Posterior vena cava (tissue), 2 donors: ENCODE measurements around the gene SLC27A1. TPM values are rescaled to one million over a fixed set of nuclear protein-coding genes. Genes with fewer than 3 reads are reported as not detected.
A peak's percentile ranks its signal among the peaks of the same experiment; 100 is the strongest.
"Not testable (repeated sequence)": the region's sequence is repeated elsewhere in the genome, so short reads cannot be mapped to it uniquely, and the experiment has no call there.

Experiments
- DNase-seq: peaks from one replicate; pipeline ENCODE4 v3.0.0-alpha.2; 2020; ENCODE audit warnings: low spot score
- intact Hi-C, 2 donors: fragments of 100-400 bp; cut with DNase I; formaldehyde crosslinking; loops; one replicate each; pipeline versions ENCODE4 v1.14.1 to v1.14.2; 2022 to 2023
- total RNA-seq, 2 donors: library from RNA; stranded (reverse); fragmentation: NEBNext Ultra II Directional; extraction: Animal tissue kit (Norgen Biotek cat#: 25700); gene quantifications; one replicate each; pipeline ENCODE4 v1.2.1, GENCODE V29; 2021
- donor health status: DM: yes; HTN: yes; CAD: no.
- donor health status: DM: yes; HTN: yes; CAD: no.

Gene SLC27A1
- total RNA-seq, 2 donors from 2014 or later: 11.1 to 14.4 TPM

DNA sequence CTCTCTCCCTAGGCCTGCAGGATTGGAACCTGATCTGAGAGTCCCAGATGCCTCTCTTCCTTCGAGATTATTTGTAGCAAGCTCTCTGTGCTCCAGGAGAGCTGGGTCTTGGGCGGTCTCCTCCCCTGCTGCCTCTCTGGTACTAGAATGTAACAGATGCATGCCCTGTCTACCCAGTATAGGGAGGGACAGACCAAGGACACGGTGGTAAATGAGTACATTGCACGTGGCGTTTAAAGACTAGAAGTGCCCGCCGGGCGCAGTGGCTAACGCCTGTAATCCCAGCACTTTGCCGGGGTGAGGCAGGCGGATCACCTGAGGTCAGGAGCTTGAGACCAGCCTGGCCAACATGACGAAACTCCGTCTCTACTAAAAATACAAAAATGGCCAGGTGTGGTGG, 11.7 kb downstream of the SLC27A1 start:
- intact Hi-C loops: no loop called here
- no peak for DNase-seq

DNA sequence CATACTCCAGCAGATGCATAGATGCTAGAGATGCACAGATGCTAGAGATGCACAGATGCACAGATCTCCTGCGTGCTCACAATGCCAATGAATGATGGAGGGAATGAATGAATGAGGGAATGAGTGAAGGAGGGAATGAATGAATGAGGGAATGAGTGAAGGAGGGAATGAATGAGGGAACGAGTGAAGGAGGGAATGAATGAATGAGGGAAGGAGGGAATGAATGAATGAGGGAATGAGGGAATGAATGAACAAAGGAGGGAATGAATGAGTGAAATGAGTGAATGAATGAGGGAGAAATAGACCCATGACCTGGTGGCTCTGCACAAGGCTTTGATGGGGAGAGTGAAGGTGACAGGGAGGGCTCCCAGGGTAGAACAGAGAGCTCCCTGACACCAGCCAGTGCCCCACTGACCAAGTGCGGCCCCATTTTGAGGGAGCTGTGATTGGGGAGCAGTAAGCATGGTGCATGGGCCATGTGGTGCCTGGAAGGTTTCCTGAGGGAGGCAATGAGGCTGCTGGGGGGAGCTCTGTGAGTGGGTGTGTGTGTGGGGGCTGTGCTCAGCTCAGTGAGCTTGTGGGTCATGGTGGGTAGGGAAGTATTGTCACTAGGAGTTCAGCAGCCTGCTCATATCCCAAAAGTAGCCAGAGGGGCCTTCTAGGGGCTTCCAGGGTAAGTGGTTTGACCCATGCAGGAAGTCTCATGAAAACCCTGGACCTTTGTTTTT, 12.7 kb downstream of the SLC27A1 start:
- intact Hi-C loops: no loop called here
- no peak for DNase-seq

DNA sequence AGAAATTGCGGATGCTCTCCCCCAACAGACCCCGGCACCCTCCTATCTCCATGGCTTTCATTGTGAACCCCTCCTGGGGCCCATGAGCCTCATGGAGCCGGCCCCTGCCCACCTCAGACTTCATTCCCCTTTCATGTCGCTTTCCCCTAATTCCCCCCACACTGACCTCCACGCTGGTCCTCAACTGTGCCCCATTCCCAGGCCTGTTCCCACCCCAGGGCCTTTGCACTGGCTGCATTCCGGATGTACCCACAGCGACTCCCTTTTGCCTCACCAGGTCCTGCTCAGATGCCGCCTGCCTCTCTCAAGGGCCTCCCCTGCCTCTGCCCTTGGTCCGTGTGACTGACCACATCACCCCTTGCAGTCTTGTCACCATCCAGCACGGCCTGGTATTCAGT, 13.3 kb downstream of the SLC27A1 start:
- intact Hi-C loops: no loop called here
- DNase-seq: no peak

DNA sequence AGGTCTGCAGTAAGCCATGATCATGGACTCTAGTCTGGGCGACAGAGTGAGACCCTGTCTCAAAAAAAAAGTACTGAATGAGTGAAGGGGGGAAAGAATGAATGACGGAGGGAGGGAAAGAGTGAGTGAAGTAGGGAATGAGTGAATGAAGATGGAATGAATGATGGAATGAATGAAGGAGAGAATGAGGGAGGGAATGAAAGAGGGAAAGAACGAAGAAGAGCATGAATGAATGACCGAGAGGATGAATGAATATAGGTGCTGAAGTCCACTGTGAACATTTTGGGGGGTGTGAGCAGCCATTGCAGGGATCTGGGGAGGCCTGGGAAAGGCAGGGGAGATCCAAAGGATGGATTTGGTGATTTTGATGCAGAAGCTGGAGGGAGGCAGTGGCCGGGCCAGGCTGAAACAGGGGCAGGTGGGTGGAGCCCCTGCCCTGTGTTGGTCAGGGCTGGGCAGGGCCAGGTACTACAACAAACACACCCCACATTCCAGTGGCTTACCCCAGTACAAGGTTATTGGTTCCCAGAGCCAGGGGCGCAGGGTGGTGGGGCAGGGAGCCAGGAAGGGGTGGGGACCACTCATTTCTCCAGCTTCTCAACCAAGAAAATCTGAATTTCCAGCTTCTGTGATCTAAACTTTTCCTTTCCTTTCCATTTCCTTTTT, 14.3 kb downstream of the SLC27A1 start:
- no peak for DNase-seq
- intact Hi-C loops: no loop called here

DNA sequence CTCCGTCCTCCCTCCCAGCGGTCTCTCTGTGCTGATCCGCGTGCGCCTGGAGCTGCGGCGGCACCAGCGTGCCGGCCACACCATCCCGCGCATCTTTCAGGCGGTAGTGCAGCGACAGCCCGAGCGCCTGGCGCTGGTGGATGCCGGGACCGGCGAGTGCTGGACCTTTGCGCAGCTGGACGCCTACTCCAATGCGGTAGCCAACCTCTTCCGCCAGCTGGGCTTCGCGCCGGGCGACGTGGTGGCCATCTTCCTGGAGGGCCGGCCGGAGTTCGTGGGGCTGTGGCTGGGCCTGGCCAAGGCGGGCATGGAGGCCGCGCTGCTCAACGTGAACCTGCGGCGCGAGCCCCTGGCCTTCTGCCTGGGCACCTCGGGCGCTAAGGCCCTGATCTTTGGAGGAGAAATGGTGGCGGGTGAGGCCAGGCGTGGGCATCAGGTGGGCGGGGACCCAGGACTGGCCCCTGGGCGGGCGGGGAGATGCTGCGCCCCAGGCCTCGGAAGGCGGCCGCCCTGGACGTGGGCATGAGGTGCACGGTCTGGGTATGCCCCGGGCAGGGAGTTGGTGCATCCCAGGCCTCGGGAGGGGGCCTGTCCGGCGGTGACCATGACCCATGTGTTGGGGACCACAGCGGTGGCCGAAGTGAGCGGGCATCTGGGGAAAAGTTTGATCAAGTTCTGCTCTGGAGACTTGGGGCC, 16.4 kb downstream of the SLC27A1 start:
- intact Hi-C loops: no loop called here
- DNase-seq: no peak

DNA sequence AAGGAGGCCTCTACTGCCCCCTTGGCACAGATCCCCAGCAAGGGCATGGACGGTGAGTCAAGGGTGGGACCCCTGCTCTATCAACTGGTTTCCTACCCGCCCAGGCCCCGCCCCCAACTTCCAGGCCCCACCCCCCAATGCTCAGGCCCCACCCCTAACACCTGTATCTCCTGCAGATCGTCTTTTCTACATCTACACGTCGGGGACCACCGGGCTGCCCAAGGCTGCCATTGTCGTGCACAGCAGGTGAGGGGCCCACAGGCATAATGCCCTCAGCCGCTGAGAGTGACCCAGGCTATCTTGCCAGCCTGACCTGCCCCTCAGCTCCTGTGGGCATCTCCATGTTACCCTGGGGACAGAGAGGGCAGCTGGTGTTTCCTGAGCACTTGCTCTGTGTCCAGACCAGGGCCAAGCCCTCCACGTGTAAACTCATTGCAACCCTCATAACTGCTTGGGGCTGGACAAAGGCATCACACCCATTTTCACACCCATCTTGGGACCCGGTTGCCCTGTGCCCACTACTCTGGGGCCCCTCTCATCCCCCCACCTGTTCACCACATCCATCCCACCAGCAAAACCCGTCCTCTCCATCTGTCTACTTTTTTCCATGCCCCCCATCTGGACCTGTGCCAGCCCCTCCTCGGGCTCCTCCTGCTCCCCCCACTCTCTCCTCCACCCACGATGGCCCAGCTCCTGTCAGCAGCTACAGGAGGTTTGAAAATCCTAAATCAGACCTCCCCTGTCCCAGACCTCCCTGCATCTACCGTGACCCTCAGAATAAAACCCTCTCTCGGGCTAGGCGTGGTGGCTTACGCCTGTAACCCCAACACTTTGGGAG, 17.2 kb downstream of the SLC27A1 start:
- no peak for DNase-seq
- intact Hi-C loops: no loop called here

DNA sequence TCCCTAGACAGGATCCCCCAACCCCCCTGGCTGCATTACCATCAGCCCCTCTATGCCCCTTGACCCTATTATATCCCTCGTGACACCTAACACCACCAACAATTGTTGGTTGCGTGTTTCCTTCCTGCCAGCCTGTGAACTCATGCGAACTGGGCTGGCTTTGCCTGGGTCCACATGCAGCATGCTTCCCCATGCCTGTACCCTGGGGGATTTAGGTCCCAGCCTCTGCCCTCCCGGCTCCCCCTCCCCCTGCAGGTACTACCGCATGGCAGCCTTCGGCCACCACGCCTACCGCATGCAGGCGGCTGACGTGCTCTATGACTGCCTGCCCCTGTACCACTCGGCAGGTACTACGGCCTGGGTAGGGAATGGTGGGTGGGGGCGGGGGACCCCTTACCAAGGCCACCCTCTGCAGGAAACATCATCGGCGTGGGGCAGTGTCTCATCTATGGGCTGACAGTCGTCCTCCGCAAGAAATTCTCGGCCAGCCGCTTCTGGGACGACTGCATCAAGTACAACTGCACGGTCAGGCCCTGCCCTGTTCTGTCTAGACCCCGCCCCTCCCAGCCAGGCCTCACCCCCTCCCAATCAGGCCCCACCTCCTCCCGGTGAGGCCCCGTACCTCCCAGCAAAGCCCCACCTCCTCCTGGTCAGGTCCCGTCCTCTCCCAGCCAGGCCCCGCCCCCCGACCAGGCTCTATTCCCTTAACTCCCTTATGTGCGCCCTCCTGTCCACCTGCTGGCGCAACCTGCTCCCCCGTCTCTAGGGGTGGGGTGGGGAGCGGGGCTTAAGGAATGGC, 18.5 kb downstream of the SLC27A1 start:
- intact Hi-C loops: no loop called here
- no peak for DNase-seq

DNA sequence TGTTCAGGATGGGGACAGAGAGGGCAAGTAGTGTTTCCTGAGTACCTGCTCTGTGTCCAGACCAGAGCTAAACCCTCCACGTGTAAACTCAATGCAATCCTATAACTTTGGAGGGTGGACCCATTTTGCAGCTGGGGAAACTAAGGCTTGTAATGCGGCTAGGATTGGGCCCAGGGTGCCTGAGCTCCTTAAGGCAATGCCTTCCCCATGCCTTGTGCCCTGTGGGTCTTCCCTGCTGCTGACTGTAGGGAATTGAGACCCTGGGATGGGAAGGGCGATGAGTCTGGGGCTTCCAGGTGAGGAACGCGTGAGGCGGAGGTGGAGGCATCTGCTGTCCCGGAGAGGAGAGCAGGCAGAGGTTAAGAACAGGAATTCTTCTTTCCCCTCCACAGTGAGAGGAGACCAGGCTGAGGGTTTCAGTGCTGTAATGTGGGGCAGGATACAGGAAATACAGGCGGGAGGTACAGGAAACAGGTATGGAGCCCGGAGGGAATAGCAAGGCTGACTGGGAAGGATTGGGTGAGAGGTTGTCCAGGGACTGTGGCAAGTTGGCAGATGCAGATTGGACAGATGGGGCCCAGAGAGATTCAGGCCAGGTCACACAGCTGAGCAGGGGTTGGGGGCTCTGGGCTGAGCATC, 19.2 kb downstream of the SLC27A1 start:
- intact Hi-C loops: no loop called here

DNA sequence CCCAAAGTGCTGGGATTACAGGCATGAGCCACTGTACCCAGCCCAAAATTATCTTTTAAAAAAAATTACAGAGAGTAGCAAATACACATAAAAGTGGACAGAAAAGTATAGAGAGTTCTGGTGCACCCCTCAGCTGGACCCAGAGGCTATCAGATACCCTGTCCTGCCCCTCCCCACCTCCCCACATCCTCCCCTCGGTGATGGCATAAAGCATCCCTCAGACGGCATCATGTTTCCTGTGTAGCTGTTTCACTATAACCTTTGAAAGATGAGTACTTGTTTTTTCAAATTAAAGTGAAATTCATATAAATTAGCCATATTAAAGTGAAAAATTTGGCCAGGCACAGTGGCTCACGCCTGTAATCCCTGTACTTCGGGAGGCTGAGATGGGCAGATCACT, 20.1 kb downstream of the SLC27A1 start:
- intact Hi-C loops: no loop called here
- DNase-seq: no peak

More for the DNA sequence above, 19.2 kb downstream of the SLC27A1 start:
- DNase-seq: no peak

DNA sequence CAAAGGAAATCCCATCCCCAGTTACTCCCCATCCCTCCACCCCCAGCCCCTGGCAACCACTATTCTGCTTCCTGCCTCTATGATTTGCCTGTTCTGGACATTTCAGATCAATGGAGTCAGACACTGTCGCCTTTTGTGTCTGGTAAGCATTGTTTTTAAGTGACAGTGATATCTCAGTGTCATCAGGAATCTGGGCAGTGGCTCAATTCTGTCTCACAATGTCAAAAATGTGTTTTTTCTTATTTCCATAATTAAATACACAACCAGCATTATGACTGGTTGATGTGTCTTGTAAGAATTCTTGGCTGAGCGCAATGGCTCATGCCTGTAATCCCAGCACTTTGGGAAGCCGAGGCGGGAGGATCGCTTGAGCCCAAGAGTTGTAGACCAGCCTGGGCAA, 21.0 kb downstream of the SLC27A1 start:
- no peak for DNase-seq

DNA sequence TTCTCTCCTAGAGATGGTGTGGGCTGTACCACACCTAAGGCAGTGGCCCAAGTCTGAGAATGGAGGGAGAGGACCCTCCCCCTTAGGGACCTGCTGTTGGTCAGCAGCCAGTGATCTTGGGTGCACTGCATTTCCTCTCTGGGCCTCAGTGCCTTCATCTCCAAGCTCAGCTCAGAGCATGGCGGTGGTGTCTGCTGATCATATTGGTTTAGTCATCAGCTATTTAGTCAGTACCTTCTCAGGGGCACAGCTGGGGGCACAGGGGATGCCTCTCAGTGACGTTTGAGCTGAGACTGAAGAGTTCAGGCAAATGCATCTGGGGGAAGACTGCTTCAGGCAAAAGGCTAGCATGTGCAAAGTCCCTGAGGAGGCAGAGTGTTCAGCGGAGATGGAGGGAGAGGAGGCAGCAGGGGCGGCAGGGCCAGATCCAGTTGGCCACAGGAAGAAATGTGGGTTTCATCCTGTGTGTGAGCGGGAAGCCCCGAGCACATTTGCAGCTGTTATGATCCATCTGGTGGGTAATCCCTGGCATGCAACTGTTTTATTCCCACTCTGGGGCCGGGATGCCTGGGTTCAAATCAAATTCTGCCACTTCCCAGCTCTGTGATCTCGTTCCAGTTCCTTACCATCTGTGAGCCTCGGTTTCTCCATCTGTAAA, 25.4 kb downstream of the SLC27A1 start:
- intact Hi-C loops: no loop called here
- DNase-seq: no peak

More for the DNA sequence above, 21.0 kb downstream of the SLC27A1 start:
- intact Hi-C loops: no loop called here

DNA sequence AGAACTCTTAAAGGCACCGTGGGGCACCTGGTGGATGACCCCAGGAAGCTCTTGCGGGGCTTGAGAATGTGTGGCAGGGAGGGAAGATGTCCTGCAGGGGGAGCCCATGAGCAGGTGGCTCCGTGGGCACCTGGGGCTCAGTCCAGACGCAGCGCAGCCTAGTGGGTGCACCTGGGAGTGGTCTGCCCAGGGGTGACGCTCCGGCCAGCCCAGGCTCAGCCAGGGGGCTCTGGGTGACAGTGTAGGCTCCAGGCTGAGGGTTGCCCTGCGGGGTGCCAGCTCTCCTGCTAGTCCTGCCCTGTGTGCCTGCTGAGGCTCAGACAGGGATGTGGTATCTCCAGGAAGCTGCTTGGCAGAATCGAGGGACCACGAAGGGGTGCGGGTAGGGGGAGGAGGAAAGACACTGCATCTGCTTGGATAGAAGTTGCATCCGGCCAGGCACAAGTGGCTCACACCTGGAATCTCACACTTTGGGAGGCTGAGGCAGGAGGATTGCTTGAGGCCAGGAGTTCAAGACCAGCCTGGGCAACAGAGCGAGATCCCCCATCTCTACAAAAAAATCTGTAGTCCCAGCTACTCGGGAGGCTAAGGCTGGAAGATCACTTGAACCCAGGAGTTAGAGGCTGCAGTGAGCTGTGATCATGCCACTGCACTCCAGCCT, 26.1 kb downstream of the SLC27A1 start:
- intact Hi-C loops: no loop called here
- peak; percentile 88 for DNase-seq

DNA sequence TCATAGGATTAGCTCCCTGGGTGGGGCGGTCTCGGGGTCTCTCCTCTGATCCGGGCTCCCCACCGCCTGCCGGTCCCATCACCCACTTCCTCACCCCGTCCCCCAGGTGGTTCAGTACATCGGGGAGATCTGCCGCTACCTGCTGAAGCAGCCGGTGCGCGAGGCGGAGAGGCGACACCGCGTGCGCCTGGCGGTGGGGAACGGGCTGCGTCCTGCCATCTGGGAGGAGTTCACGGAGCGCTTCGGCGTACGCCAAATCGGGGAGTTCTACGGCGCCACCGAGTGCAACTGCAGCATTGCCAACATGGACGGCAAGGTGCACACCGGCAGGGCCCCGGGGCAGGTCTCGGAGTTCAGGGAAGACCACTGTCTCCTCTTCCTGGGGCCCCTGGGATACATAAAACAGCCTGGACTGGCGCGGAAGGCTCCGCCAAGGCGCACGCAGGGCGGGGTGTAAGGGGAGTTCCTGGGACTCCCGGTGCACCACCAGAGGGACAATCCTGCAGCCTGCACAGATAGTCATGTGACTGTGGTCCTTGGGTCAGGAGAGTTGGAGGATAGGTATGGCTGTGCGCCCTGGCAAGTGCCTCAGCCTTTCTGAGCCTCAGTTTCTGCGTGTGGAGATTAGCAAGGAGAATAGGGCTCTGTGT, 26.9 kb downstream of the SLC27A1 start:
- intact Hi-C loops: no loop called here
- DNase-seq: no peak

DNA sequence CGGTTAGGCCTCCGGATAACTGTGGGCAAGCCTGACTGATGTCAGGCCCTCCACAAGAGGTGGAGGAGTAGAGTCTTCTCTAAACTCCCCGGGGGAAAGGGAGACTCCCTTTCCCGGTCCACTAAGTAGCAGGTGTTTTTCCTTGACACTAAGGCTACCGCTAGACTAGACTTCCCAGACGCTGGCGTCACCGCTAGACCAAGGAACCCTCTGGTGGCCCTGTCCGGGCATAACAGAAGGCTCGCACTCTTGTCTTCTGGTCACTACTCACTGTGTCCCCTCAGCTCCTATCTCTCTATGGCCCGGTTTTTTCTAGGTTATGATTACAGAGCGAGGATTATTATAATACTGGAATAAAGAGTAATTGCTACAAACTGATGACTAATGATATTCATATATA, 28.7 kb downstream of the SLC27A1 start:
- DNase-seq, intact Hi-C loops: not testable (repeated sequence)

DNA sequence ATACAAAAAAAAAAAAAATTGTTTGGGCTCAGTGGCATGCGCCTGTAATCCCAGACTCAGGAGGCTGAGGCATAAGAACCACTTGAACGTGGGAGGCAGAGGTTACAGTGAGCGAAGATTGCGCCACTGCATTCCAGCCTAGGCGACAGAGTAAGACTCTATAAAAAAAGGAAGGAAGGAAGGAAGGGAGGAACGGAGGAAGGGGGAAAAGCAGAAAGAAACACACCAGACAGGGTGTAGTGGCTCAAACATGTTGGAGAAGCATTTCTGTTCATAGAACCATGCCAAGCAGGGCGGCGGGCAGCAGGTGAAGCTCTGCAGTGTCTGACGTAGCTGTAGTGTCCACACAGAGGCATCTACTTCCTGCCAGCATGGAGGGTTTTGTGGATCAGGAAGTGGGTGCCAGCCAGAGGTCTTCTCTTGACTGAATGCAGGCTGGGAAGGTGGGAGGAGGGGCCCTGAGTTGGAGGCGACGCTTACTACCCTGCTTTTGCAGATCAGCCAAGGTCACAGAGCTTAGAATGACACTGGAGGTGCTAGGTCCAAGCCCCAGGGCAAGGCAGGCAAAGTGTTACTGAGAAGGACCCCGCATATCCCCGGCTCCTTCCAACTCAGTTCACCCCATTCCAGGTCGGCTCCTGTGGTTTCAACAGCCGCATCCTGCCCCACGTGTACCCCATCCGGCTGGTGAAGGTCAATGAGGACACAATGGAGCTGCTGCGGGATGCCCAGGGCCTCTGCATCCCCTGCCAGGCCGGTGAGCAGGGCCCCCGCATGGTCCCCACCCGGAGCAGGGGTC, 29.5 kb downstream of the SLC27A1 start:
- DNase-seq: no peak
- intact Hi-C loops: no loop called here
